GM12874 (cell line): ENCODE data around the gene MADCAM1.

ENCODE experiments used
- TF ChIP-seq, protein P1 (sequence below): IDR thresholded peaks from 2 replicates; pipeline ENCODE4 v1.5.1; 2011; ENCODE audit warnings: low read depth, mild to moderate bottlenecking, control low read depth, low read length, moderate library complexity; ENCODE audit not compliant: insufficient read depth

Gene MADCAM1

GRCh38 chr19:536881-537404 is 40.7 kb downstream of the MADCAM1 start:
- TF ChIP-seq, protein P1, sequence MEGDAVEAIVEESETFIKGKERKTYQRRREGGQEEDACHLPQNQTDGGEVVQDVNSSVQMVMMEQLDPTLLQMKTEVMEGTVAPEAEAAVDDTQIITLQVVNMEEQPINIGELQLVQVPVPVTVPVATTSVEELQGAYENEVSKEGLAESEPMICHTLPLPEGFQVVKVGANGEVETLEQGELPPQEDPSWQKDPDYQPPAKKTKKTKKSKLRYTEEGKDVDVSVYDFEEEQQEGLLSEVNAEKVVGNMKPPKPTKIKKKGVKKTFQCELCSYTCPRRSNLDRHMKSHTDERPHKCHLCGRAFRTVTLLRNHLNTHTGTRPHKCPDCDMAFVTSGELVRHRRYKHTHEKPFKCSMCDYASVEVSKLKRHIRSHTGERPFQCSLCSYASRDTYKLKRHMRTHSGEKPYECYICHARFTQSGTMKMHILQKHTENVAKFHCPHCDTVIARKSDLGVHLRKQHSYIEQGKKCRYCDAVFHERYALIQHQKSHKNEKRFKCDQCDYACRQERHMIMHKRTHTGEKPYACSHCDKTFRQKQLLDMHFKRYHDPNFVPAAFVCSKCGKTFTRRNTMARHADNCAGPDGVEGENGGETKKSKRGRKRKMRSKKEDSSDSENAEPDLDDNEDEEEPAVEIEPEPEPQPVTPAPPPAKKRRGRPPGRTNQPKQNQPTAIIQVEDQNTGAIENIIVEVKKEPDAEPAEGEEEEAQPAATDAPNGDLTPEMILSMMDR: no peak

GRCh38 chr19:538641-539428 is 42.5 kb downstream of the MADCAM1 start:
- TF ChIP-seq, protein P1: no peak

DNA sequence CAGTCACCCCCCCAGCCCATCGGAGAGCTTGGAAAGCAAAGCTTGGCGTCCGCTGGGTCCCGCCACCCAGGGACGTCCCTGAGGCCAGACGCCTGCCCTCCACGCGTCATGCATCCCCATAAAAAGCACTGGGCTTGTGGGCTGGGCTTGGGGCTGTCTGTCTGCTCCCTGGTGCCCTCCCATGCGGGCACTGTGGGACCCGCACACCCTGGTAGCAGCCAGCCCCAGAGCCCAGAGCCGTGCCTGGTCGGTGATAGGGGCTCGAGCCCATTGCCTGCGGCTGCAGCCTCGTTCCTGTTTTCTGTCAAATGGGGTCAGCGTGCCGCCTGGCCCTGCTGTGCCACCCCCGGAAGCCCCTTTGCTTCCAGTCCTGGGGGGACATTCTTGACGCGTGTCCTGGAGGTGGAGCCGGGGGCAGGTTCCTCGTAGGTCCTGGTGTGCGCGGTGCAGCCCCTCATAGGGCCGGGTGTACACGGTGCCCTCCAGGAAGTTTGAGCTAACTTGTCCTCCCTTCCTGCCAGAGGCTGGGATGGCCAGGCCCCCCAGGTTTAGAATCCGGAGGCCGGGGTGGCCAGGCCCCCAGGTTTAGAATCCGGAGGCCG is 43.2 kb downstream of the MADCAM1 start:
- TF ChIP-seq, protein P1: no peak

- TF ChIP-seq, protein P1: no peak
Observed at GRCh38 chr19:540867-541637, 44.8 kb downstream of the MADCAM1 start.

- TF ChIP-seq, protein P1: no peak
Observed at GRCh38 chr19:541699-542098, 45.4 kb downstream of the MADCAM1 start.

- TF ChIP-seq, protein P1: no peak
Observed at GRCh38 chr19:542173-542866, 46.0 kb downstream of the MADCAM1 start.
